Measurements from ENCODE around the gene TSR3. TPM values are rescaled to one million over a fixed set of nuclear protein-coding genes. Genes with fewer than 3 reads are reported as not detected.
A peak's percentile ranks its signal among the peaks of the same experiment; 100 is the strongest.

TSR3 gene
- total RNA-seq, 1 experiment from 2014 or later: 117 TPM

DNA sequence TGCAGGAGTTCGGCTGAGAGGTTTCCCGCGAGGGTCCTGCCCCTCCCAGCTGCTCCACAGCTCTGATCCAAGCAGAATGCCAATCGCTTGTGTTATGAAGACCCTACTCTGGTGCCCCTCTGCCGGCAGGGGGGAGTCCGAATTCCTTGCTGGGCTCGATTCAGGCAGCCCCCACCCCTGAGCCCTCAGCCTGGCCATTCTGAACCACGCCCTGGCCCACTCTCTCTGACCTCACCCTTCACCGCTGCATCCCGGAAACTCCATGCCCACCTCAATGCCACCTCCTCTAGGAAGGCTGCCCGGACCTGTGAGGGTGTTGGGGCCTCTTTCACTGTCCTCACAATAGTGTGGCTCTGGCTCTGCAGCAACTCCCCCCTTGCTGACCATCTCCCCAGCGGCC is 50.1 kb downstream of the TSR3 start:
- Histone ChIP-seq H3K4me2 (ENCODE audit: low read length) (no peak overlapping the region), H3F3A (ENCODE audit: low read length, unreplicated experiment) (no peaks in the 10 kb centered on the region), H3K27me3 (ENCODE audit: low read length) (no peaks in the 10 kb centered on the region), H3K79me2 (ENCODE audit: low read length) (no peaks in the 10 kb centered on the region), H4K20me1 (ENCODE audit: low read length) (no peaks in the 10 kb centered on the region), H3K9me2 (replicated peaks; ENCODE audit: low read length) (no peaks in the 10 kb centered on the region), H3K9me3 (ENCODE audit: low read length) (no peaks in the 10 kb centered on the region), H3K4me3 (ENCODE audit: low read length) (no peak overlapping the region), H2AFZ (ENCODE audit: low read length) (no peak overlapping the region), H3K4me1 (ENCODE audit: insufficient read depth, low read length) (peaks cover 25% of the 10 kb centered on the region), H3K36me3 (ENCODE audit: low read depth, low read length) (no peaks in the 10 kb centered on the region), H3K9ac (ENCODE audit: low read length) (no peak overlapping the region), H3K27ac (ENCODE audit: low read length) (no peak overlapping the region)
- CTCF ChIA-PET: no interaction called here
- intact Hi-C loops (cut with micrococcal nuclease): no loop called here
- DNase-seq (no peak), ATAC-seq (no peak)
- TF ChIP-seq CTCF (conservative IDR thresholded peaks at IDR 0.05; ENCODE audit: low read depth, low read length) (no peak), EZH2 (IDR thresholded peaks at IDR 0.05; ENCODE audit: low read length, unreplicated experiment) (no peak), EZH2phosphoT487 (IDR thresholded peaks at IDR 0.05; ENCODE audit: borderline replicate concordance, low read length) (no peak)
- no TSS peak for BruUV-seq (replicated peaks)
- POLR2A ChIA-PET (ENCODE audit: unreplicated experiment): interaction anchor here (0.6 kb wide), 1 partner anchor 376 kb away, joined by 4 read pairs; no protein-coding TSS in a partner anchor

- H3F3A ChIP-seq (ENCODE audit: low read length, unreplicated experiment): no peaks in the 10 kb centered on the region
- H3K9ac ChIP-seq (ENCODE audit: low read length): no peak overlapping the region
- peaks cover 25% of the 10 kb centered on the region for H3K4me1 ChIP-seq (ENCODE audit: insufficient read depth, low read length)
- peak overlapping the region; percentile 57 for H3K4me2 ChIP-seq (ENCODE audit: low read length)
- CTCF ChIA-PET: no interaction called here
- intact Hi-C loops (cut with micrococcal nuclease): no loop called here
- H2AFZ ChIP-seq (ENCODE audit: low read length): peak overlapping the region; percentile 74
- no TSS peak for BruUV-seq (replicated peaks)
- H3K79me2 ChIP-seq (ENCODE audit: low read length): no peaks in the 10 kb centered on the region
- peak; percentile 72 for TF ChIP-seq CTCF (conservative IDR thresholded peaks at IDR 0.05; ENCODE audit: low read depth, low read length)
- TF ChIP-seq EZH2 (IDR thresholded peaks at IDR 0.05; ENCODE audit: low read length, unreplicated experiment): no peak
- TF ChIP-seq EZH2phosphoT487 (IDR thresholded peaks at IDR 0.05; ENCODE audit: borderline replicate concordance, low read length): no peak
- no peaks in the 10 kb centered on the region for H3K27me3 ChIP-seq (ENCODE audit: low read length)
- H3K4me3 ChIP-seq (ENCODE audit: low read length): peak overlapping the region; percentile 21; the same call in 1 of the 2 replicates
- no peaks in the 10 kb centered on the region for H3K9me3 ChIP-seq (ENCODE audit: low read length)
- H3K36me3 ChIP-seq (ENCODE audit: low read depth, low read length): no peaks in the 10 kb centered on the region
- H3K27ac ChIP-seq (ENCODE audit: low read length): no peak overlapping the region
- DNase-seq (peak; percentile 61), ATAC-seq (peak; percentile 49)
- POLR2A ChIA-PET (ENCODE audit: unreplicated experiment): interaction anchor here (0.6 kb wide), 1 partner anchor 377 kb away, joined by 4 read pairs; no protein-coding TSS in a partner anchor
- no peaks in the 10 kb centered on the region for H4K20me1 ChIP-seq (ENCODE audit: low read length)
- H3K9me2 ChIP-seq (replicated peaks; ENCODE audit: low read length): no peaks in the 10 kb centered on the region
Observed at GRCh38 chr16:1300664-1301476, 50.8 kb downstream of the TSR3 start.

GRCh38 chr16:1299868-1300203 is 51.8 kb downstream of the TSR3 start:
- ATAC-seq (no peak), DNase-seq (no peak)
- Histone ChIP-seq H3K9me3 (ENCODE audit: low read length) (no peaks in the 10 kb centered on the region), H3K9ac (ENCODE audit: low read length) (no peak overlapping the region), H3F3A (ENCODE audit: low read length, unreplicated experiment) (no peaks in the 10 kb centered on the region), H2AFZ (ENCODE audit: low read length) (no peak overlapping the region), H3K4me2 (ENCODE audit: low read length) (no peak overlapping the region), H3K4me3 (ENCODE audit: low read length) (no peak overlapping the region), H4K20me1 (ENCODE audit: low read length) (no peaks in the 10 kb centered on the region), H3K36me3 (ENCODE audit: low read depth, low read length) (no peaks in the 10 kb centered on the region), H3K27ac (ENCODE audit: low read length) (no peak overlapping the region), H3K4me1 (ENCODE audit: insufficient read depth, low read length) (peaks cover 25% of the 10 kb centered on the region), H3K79me2 (ENCODE audit: low read length) (no peaks in the 10 kb centered on the region), H3K9me2 (replicated peaks; ENCODE audit: low read length) (no peaks in the 10 kb centered on the region), H3K27me3 (ENCODE audit: low read length) (no peaks in the 10 kb centered on the region)
- TF ChIP-seq EZH2phosphoT487 (IDR thresholded peaks at IDR 0.05; ENCODE audit: borderline replicate concordance, low read length) (no peak), EZH2 (IDR thresholded peaks at IDR 0.05; ENCODE audit: low read length, unreplicated experiment) (no peak), CTCF (conservative IDR thresholded peaks at IDR 0.05; ENCODE audit: low read depth, low read length) (no peak)
- ChIA-PET CTCF (no interaction called here), POLR2A (ENCODE audit: unreplicated experiment) (no interaction called here)
- intact Hi-C loops (cut with micrococcal nuclease): no loop called here
- no TSS peak for BruUV-seq (replicated peaks)
